HUES64 (cell line): ENCODE results near the gene ZRANB2.

ENCODE experiments used
- H3K27ac ChIP-seq: 2 replicates; pipeline ENCODE4 v1.7.0; 2013; ENCODE audit warnings: low read depth, low read length, inconsistent platforms
- H3K27me3 ChIP-seq: 2 replicates; pipeline ENCODE4 v1.6.1; 2013; ENCODE audit warnings: mild to moderate bottlenecking, low read length; ENCODE audit not compliant: insufficient read depth
- H3K36me3 ChIP-seq: 2 replicates; pipeline ENCODE4 v1.6.1; 2013; ENCODE audit warnings: mild to moderate bottlenecking, low read length; ENCODE audit not compliant: insufficient read depth
- H3K4me1 ChIP-seq: 2 replicates; pipeline ENCODE4 v1.6.1; 2013; ENCODE audit warnings: mild to moderate bottlenecking, low read length, moderate library complexity; ENCODE audit not compliant: insufficient read depth
- H3K4me3 ChIP-seq: 2 replicates; pipeline ENCODE4 v1.5.1; 2013; ENCODE audit warnings: mild to moderate bottlenecking, low read length, moderate library complexity
- H3K9ac ChIP-seq: 2 replicates; pipeline ENCODE4 v1.6.1; 2013; ENCODE audit warnings: mild to moderate bottlenecking, low read depth, low read length
- H3K9me3 ChIP-seq: 2 replicates; pipeline ENCODE4 v1.6.1; 2013; ENCODE audit warnings: low read depth, low read length; ENCODE audit not compliant: insufficient read depth
- WGBS: fragments of 150-250, 120-280 bp; methylation state at CpG from one replicate; pipeline ENCODE4 v1.1.7; 2013; ENCODE audit warnings: missing lambda C conversion rate; 5-methylcytosine and 5-hydroxymethylcytosine counted together

Gene ZRANB2

DNA sequence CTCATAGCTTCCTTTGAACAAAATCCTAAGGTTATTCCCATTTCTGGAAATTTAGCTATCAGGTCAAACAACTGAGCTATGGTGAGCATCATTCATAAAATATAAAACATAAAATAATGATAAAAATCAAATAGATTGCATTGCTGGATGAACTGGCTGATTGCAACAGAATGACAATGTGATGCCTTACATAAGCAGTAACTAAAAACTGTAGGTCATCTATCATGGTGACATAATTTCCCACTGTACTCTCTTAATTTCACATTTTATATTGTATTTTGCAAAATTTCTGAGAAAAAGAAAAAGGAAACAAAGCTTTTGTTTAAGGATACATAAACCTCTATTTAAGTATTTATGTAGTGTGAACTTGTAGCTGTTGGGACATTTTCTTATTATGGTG, 37.8 kb downstream of the ZRANB2 start:
- H3K27me3 ChIP-seq = peaks cover 26% of the 10 kb centered on the region
- no peak overlapping the region for H3K27ac ChIP-seq
- H3K4me1 ChIP-seq = peaks cover 2% of the 10 kb centered on the region; the same call in 1 of the 2 replicates
- no peaks in the 10 kb centered on the region for H3K36me3 ChIP-seq
- H3K4me3 ChIP-seq = no peak overlapping the region
- no peaks in the 10 kb centered on the region for H3K9me3 ChIP-seq
- H3K9ac ChIP-seq = no peak overlapping the region

DNA sequence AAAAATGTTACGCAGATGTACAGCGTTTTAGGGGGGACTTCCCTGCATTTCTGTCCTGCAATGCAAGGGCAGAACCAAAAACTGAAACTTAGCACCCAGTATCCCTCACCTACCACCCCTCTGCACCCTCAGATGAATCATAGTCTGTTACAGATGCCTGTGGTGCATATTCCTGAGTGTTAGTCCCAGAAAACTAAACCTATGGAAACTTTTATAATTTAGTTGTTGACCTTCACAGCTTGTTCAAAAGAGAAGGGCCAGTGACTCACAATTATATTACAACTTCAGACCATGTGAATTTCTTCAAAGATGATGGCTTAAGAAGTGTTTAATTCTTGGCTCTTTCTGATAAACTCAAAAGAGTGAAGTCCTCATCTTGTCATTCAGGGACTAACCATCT, 39.0 kb downstream of the ZRANB2 start:
- no peak overlapping the region for H3K27ac ChIP-seq
- H3K4me3 ChIP-seq = no peak overlapping the region
- H3K9ac ChIP-seq = no peak overlapping the region
- peaks cover 13% of the 10 kb centered on the region for H3K27me3 ChIP-seq
- no peaks in the 10 kb centered on the region for H3K4me1 ChIP-seq
- H3K9me3 ChIP-seq = no peaks in the 10 kb centered on the region
- 91% methylated on average over 2 of the region's 2 CpGs for WGBS
- no peaks in the 10 kb centered on the region for H3K36me3 ChIP-seq

DNA sequence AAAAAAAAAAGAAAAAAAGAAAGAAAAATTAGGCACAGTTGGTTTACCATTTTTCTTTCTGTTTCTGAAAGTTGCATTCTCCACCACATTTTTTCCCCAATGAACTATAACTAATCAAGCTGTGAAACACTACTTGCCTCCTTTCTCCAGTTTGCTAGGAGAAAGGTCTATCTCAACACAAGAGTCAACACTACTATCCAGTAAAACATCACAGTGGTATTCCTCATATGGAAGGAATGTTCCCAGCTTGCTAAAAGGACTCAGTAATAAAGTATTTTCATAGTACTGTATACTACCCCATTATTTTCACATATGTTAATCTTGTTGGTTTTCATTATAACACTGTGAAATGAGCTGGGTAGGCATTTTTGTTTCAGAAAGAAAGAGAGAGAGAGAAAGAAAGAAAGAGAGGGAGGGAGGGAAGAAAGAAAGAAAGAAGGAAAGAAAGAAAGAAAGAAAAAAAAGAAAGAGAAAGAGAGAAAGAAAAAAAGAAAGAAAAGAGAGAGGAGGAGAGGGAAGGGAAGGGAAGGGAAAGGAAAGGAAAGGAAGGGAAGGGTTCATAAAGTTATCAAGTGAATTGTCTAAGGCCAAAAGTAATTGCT, 41.1 kb downstream of the ZRANB2 start:
- no peaks in the 10 kb centered on the region for H3K27me3 ChIP-seq
- no peaks in the 10 kb centered on the region for H3K4me1 ChIP-seq
- H3K27ac ChIP-seq = no peak overlapping the region
- no peaks in the 10 kb centered on the region for H3K36me3 ChIP-seq
- no peaks in the 10 kb centered on the region for H3K9me3 ChIP-seq
- H3K9ac ChIP-seq = no peak overlapping the region
- no peak overlapping the region for H3K4me3 ChIP-seq

DNA sequence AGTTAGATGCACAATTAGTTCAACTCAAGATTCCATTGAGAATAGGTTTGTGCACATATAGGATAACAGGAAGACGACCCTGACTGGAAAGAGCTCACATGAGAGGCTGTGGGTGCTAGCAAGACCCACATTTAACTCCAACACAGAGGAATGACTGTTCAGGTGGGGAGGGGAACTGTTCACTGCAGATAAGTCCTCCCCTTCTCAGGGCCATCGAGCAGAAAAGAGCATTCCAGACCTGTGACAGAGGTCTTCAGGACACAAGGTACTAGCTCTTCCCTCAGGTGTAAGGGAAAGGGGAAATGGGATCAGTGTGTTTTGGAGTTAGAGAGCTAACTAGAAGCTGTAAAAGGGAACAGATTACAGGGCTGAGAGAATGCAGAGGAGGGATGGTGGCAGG, 41.9 kb downstream of the ZRANB2 start:
- 77% methylated on average over 2 of the region's 2 CpGs for WGBS
- H3K27me3 ChIP-seq = no peaks in the 10 kb centered on the region
- no peak overlapping the region for H3K9ac ChIP-seq
- H3K27ac ChIP-seq = no peak overlapping the region
- no peaks in the 10 kb centered on the region for H3K9me3 ChIP-seq
- H3K4me3 ChIP-seq = no peak overlapping the region
- H3K4me1 ChIP-seq = no peaks in the 10 kb centered on the region
- no peaks in the 10 kb centered on the region for H3K36me3 ChIP-seq

DNA sequence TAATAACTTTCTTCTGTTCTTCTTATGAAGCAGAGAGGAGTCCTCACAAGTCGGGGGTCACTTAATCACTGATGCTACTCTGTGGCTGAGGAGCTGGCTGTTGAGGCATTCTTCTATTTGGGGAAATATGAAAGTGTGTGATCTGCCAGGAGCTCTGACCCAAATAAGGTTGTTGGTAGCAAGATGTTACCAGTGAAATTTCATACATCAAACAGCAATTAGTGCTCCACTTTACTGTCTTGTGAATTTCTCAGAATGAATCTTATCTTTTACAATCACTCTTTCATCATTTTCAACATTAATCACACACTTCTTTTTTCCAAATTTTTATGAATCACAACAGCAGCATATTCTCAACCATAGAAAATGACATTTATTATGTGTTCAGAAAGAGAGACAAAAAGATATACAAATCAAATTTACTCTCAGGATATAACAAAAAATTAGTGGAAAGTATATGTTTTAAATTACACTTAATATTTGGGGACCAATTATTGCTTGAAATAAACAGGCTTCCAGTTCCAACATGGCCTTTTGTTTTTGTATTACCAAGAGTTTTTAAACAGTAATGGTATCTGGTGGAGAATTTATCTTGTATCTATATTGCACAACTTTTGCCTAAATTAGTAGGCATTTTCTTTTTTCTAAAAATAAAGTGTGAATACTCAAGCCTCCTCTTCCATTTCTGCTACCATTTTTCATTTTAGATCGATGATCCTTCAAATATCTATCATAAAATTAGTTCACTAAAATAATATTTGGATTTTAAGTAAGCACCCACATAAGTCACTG, 42.8 kb downstream of the ZRANB2 start:
- Histone ChIP-seq H3K27me3 (no peaks in the 10 kb centered on the region), H3K27ac (no peak overlapping the region), H3K36me3 (no peaks in the 10 kb centered on the region), H3K4me1 (no peaks in the 10 kb centered on the region), H3K4me3 (no peak overlapping the region), H3K9me3 (no peaks in the 10 kb centered on the region), H3K9ac (no peak overlapping the region)
- WGBS = 100% methylated on average over 1 of the region's 2 CpGs

DNA sequence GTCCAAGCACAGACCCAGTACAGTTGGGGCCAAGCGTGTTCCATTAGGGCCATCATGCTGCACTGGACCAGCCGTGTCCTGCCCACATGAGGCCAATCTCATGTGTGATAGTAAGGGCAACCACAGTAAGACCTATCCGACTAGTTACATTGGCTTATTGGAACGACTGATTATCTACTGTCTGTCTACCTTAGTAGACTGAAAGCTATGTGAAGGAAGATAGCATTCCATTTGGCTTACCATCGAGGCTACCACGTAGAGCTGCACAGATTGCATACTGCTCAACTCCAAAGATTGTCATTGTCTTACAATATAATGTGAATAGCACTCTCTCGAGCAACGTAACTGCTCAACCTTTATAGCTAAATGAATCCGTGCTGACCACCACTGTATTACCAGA, 43.8 kb downstream of the ZRANB2 start:
- H3K9me3 ChIP-seq = no peaks in the 10 kb centered on the region
- no peaks in the 10 kb centered on the region for H3K4me1 ChIP-seq
- H3K27me3 ChIP-seq = no peaks in the 10 kb centered on the region
- no peak overlapping the region for H3K9ac ChIP-seq
- no peaks in the 10 kb centered on the region for H3K36me3 ChIP-seq
- H3K27ac ChIP-seq = no peak overlapping the region
- 91% methylated on average over 8 of the region's 9 CpGs for WGBS
- H3K4me3 ChIP-seq = no peak overlapping the region

DNA sequence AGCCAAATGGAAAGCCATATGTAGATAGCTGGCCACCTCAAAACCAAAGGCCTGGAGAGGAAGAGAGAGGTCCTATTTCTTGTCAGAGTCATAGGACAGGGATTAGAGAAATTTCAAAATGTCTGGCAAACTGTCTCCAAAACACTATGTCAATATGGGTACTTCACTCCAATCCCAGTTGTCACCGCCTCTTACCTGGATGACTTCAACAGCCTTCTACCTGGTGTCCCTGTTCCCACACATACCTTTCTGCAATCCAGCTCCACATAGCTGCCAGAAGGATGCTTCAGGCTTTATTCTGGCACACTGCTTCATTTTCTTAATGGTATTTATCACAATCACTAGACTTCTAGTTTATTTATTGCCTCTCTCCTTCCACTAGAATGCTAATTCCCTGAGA, 47.7 kb downstream of the ZRANB2 start:
- no peaks in the 10 kb centered on the region for H3K27me3 ChIP-seq
- no peak overlapping the region for H3K9ac ChIP-seq
- H3K9me3 ChIP-seq = no peaks in the 10 kb centered on the region
- H3K36me3 ChIP-seq = no peaks in the 10 kb centered on the region
- H3K27ac ChIP-seq = no peak overlapping the region
- no peak overlapping the region for H3K4me3 ChIP-seq
- WGBS = 94% methylated on average over 1 of the region's 1 CpG
- H3K4me1 ChIP-seq = no peaks in the 10 kb centered on the region

DNA sequence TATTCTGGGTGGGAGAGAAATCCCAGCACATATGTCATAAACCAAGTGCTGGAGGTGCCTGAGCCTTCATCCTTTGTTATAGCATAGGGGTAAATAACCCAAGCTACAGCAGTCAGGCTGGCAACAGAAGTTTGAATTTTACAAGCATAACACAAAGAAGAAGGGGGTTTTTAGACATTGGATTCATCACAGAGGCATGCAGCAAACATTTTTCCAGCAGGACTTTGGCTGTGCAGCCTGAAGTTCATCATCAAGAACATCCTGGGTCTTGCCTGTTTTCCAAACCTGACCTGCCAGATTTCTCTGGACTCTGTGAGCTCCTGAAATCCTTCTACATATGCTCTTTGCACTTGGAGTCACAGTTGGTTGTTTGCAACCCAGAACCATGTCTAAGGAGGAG, 49.4 kb downstream of the ZRANB2 start:
- Histone ChIP-seq H3K4me3 (no peak overlapping the region), H3K9me3 (no peaks in the 10 kb centered on the region), H3K27me3 (no peaks in the 10 kb centered on the region), H3K4me1 (no peaks in the 10 kb centered on the region), H3K27ac (no peak overlapping the region), H3K9ac (no peak overlapping the region), H3K36me3 (no peaks in the 10 kb centered on the region)

DNA sequence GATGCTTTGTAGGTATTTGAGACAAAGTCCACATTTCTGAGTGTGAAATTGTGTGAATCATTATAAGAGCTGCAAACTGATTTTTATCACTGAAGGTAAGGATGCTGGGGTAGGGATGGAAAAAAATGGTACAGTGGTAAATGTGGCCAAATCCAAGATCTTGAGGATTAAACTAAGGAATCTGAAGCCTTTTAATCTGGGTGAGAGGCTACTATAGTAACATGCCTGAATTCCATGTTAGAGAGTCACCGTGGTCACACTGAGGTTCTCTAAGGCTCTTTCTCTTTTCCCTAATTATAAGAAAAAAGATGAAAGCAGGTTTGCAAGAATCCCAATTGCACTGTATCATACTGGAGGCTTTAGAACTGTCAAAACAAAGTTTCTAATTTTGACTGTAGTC, 50.8 kb downstream of the ZRANB2 start:
- Histone ChIP-seq H3K9ac (no peak overlapping the region), H3K27me3 (no peaks in the 10 kb centered on the region), H3K36me3 (no peaks in the 10 kb centered on the region), H3K27ac (no peak overlapping the region), H3K4me3 (no peak overlapping the region), H3K9me3 (no peaks in the 10 kb centered on the region), H3K4me1 (no peaks in the 10 kb centered on the region)
- 100% methylated on average over 1 of the region's 1 CpG for WGBS

DNA sequence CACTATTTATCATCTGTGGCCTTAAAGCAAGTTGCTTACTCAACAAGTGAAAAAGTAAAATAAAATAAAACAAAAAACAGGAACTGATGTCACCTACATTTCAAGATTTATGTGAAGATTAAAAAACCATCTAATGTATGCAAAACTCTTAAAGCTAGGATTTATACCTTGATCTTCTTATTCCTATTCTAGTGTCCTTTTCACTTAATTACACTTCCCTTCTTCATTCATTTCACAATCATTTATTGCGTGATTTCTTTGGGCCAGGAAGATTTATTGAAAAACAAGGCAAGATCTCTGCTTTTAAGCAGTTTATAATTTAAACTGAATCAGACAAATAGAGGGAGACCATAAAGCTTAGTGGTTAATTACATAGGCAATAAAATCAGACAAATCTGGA, 51.9 kb downstream of the ZRANB2 start:
- no peaks in the 10 kb centered on the region for H3K27me3 ChIP-seq
- no peaks in the 10 kb centered on the region for H3K9me3 ChIP-seq
- 100% methylated on average over 1 of the region's 1 CpG for WGBS
- H3K27ac ChIP-seq = no peak overlapping the region
- no peak overlapping the region for H3K9ac ChIP-seq
- H3K36me3 ChIP-seq = no peaks in the 10 kb centered on the region
- H3K4me1 ChIP-seq = no peaks in the 10 kb centered on the region
- no peak overlapping the region for H3K4me3 ChIP-seq

DNA sequence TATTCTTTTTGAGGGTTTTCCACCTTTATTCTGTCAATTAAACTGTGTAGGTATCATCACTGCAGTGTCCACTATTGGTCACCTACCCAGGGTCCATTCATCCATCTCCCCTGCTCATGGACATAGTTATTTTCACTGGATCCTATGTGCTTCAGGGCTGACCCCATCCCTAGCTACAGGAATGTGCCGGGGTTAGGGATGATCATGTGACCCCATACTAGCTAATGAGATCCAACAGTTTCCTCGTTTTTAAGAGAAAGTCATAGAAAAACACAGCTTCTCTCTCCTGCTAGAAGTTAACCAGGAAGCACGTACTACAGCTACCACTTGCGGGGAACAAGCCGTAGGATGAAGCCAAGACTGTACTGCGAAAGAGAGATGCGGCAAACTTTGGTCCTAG, 52.8 kb downstream of the ZRANB2 start:
- Histone ChIP-seq H3K4me1 (no peaks in the 10 kb centered on the region), H3K27me3 (no peaks in the 10 kb centered on the region), H3K9ac (no peak overlapping the region), H3K9me3 (no peaks in the 10 kb centered on the region), H3K4me3 (no peak overlapping the region), H3K36me3 (no peaks in the 10 kb centered on the region), H3K27ac (no peak overlapping the region)
- WGBS = 92% methylated on average over 7 of the region's 7 CpGs

DNA sequence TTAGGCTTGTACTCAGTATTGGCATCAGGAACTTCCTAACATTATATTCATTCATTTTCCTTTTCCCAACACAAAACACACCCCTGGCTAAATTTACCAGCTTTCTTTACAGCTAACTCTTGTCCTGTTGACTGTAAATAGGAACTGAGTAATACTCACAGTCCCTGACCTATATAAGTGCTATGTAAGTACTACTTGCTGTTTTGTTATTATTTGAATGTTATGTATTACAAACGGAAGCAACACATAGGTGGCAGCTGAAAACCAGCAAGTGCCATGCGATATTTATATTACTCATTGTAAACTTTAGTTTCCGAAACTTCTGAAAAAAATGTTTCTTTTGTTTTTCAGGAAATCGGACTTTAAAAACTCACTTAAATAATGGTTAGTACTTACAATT, 54.7 kb downstream of the ZRANB2 start:
- Histone ChIP-seq H3K9me3 (no peaks in the 10 kb centered on the region), H3K4me3 (no peak overlapping the region), H3K27ac (no peak overlapping the region), H3K4me1 (no peaks in the 10 kb centered on the region), H3K27me3 (no peaks in the 10 kb centered on the region), H3K9ac (no peak overlapping the region), H3K36me3 (no peaks in the 10 kb centered on the region)
- 95% methylated on average over 3 of the region's 4 CpGs for WGBS
